ENCODE results near the gene NDFIP1. TPM values are rescaled to one million over a fixed set of nuclear protein-coding genes. Genes with fewer than 3 reads are reported as not detected.
"Not testable (repeated sequence)": the region's sequence is repeated elsewhere in the genome, so short reads cannot be mapped to it uniquely, and the experiment has no call there.

NDFIP1 gene
- total RNA-seq, 1 experiment from 2014 or later = 40.9 TPM

GRCh38 chr5:142186857-142187594 is 78.4 kb downstream of the NDFIP1 start:
- in situ Hi-C loops (cut with HindIII; ENCODE audit: low pct_unique_long_range_greater_than_20kb, low sequenced_read_pairs) = no loop called here
- CTCF ChIA-PET = interaction anchor here (1.1 to 1.5 kb wide), 2 partner anchors 11 to 28 kb away, joined by 3 read pairs; no protein-coding TSS in a partner anchor
- no TSS peak for BruUV-seq (replicated peaks)
- POLR2A ChIA-PET = interaction anchor here (0.6 kb wide), 1 partner anchor 412 kb away, joined by 3 read pairs; no protein-coding TSS in a partner anchor
- Histone ChIP-seq H3K27me3 (ENCODE audit: control insufficient read depth, insufficient read depth, low read length) (no peaks in the 10 kb centered on the region), H3K4me3 (ENCODE audit: low read depth in 2 of 2, low read length in 2 of 2) (no peak overlapping the region), H3K4me1 (ENCODE audit: control insufficient read depth, insufficient read depth, low read length) (peaks cover 12% of the 10 kb centered on the region), H3K9me3 (ENCODE audit: control insufficient read depth, insufficient read depth, low read depth, low read length) (no peaks in the 10 kb centered on the region), H3K36me3 (ENCODE audit: control insufficient read depth, insufficient read depth, low read length) (no peaks in the 10 kb centered on the region), H3K27ac (ENCODE audit: low read length) (peak overlapping the region; percentile 70)
- DNase-seq (ENCODE audit: low read depth, low spot score) = no peak
- ATAC-seq = peak; percentile 60
- TF ChIP-seq CTCF (IDR thresholded peaks at IDR 0.05) (no peak), REST (IDR thresholded peaks at IDR 0.05; ENCODE audit: insufficient read depth in 1 of 2, low read depth in 2 of 2, low read length in 1 of 2) (no peak), POLR2AphosphoS5 (IDR thresholded peaks at IDR 0.05; ENCODE audit: low read depth, low read length) (no peak), SIN3A (IDR thresholded peaks at IDR 0.05; ENCODE audit: borderline replicate concordance, insufficient read depth, low read depth, low read length) (no peak), TCF7L2 (IDR thresholded peaks at IDR 0.05; ENCODE audit: low read depth, low read length) (no peak; the same call in 1 of the 2 replicates)
- intact Hi-C loops (cut with micrococcal nuclease; ENCODE audit: unreplicated experiment) = no loop called here

- BruUV-seq (replicated peaks); H3K27me3 ChIP-seq (ENCODE audit: control insufficient read depth, insufficient read depth, low read length); DNase-seq (ENCODE audit: low read depth, low spot score); ATAC-seq; in situ Hi-C loops (cut with HindIII; ENCODE audit: low pct_unique_long_range_greater_than_20kb, low sequenced_read_pairs); intact Hi-C loops (cut with micrococcal nuclease; ENCODE audit: unreplicated experiment); H3K27ac ChIP-seq (ENCODE audit: low read length); H3K36me3 ChIP-seq (ENCODE audit: control insufficient read depth, insufficient read depth, low read length); H3K4me3 ChIP-seq (ENCODE audit: low read depth in 2 of 2, low read length in 2 of 2); POLR2A ChIA-PET; H3K9me3 ChIP-seq (ENCODE audit: control insufficient read depth, insufficient read depth, low read depth, low read length): not testable (repeated sequence)
- peaks cover 12% of the 10 kb centered on the region for H3K4me1 ChIP-seq (ENCODE audit: control insufficient read depth, insufficient read depth, low read length)
- CTCF ChIA-PET = interaction anchor here (0.7 kb wide), 1 partner anchor 35 kb away, joined by 3 read pairs; no protein-coding TSS in a partner anchor
Observed at GRCh38 chr5:142188691-142189090, 80.1 kb downstream of the NDFIP1 start.

- TF ChIP-seq REST (IDR thresholded peaks at IDR 0.05; ENCODE audit: insufficient read depth in 1 of 2, low read depth in 2 of 2, low read length in 1 of 2) (no peak), CTCF (IDR thresholded peaks at IDR 0.05) (no peak), TCF7L2 (IDR thresholded peaks at IDR 0.05; ENCODE audit: low read depth, low read length) (no peak), POLR2AphosphoS5 (IDR thresholded peaks at IDR 0.05; ENCODE audit: low read depth, low read length) (no peak), SIN3A (IDR thresholded peaks at IDR 0.05; ENCODE audit: borderline replicate concordance, insufficient read depth, low read depth, low read length) (no peak)
- H3K9me3 ChIP-seq (ENCODE audit: control insufficient read depth, insufficient read depth, low read depth, low read length) = no peaks in the 10 kb centered on the region
- ChIA-PET POLR2A (no interaction called here), CTCF (no interaction called here)
- ATAC-seq (no peak), DNase-seq (ENCODE audit: low read depth, low spot score) (no peak)
- H3K36me3 ChIP-seq (ENCODE audit: control insufficient read depth, insufficient read depth, low read length) = no peaks in the 10 kb centered on the region
- intact Hi-C loops (cut with micrococcal nuclease; ENCODE audit: unreplicated experiment) = no loop called here
- no TSS peak for BruUV-seq (replicated peaks)
- in situ Hi-C loops (cut with HindIII; ENCODE audit: low pct_unique_long_range_greater_than_20kb, low sequenced_read_pairs) = no loop called here
- H3K4me1 ChIP-seq (ENCODE audit: control insufficient read depth, insufficient read depth, low read length) = peaks cover 12% of the 10 kb centered on the region
- no peak overlapping the region for H3K27ac ChIP-seq (ENCODE audit: low read length)
- H3K27me3 ChIP-seq (ENCODE audit: control insufficient read depth, insufficient read depth, low read length) = no peaks in the 10 kb centered on the region
- no peak overlapping the region for H3K4me3 ChIP-seq (ENCODE audit: low read depth in 2 of 2, low read length in 2 of 2)
Observed at GRCh38 chr5:142189813-142190212, 81.2 kb downstream of the NDFIP1 start.
